Activated B cell treated with CpG ODN at 0.5 μM for 24 hours (primary cell): ENCODE measurements around the gene GOLGA6A. TPM values are rescaled to one million over a fixed set of nuclear protein-coding genes. Genes with fewer than 3 reads are reported as not detected.

ENCODE experiments used
- ATAC-seq: fragments of 200-7000 bp; cut with Tn5 transposase; one replicate; pipeline ENCODE4 v1.10.0; 2021; ENCODE audit warnings: low read depth, mild to moderate bottlenecking, moderate library complexity
- CTCF ChIA-PET: fragments of 350-600 bp; sonication (Branson Sonifier 250); formaldehyde crosslinking; loops from one replicate; lab custom pipeline; 2021; ENCODE audit warnings: antibody characterized with exemption; lab: Charles Lee
- POLR2A ChIA-PET: fragments of 350-600 bp; sonication (Branson Sonifier 250); formaldehyde crosslinking; loops from one replicate; lab custom pipeline; 2021; ENCODE audit warnings: antibody characterized with exemption; lab: Charles Lee
- DNase-seq: peaks from one replicate; pipeline ENCODE4 v3.0.0; 2022
- H3K27ac Mint-ChIP-seq: one replicate; pipeline ENCODE4 v1.8.0; 2020; ENCODE audit warnings: mixed read lengths
- H3K27me3 Mint-ChIP-seq: one replicate; pipeline ENCODE4 v1.8.0; 2021; ENCODE audit warnings: mixed read lengths
- H3K36me3 Mint-ChIP-seq: one replicate; pipeline ENCODE4 v1.8.0; 2021; ENCODE audit warnings: low read depth, mixed read lengths
- H3K4me1 Mint-ChIP-seq: one replicate; pipeline ENCODE4 v1.8.0; 2021; ENCODE audit warnings: mixed read lengths
- H3K4me3 Mint-ChIP-seq: one replicate; pipeline ENCODE4 v1.8.0; 2020; ENCODE audit warnings: mild to moderate bottlenecking, mixed read lengths
- H3K9me3 Mint-ChIP-seq: one replicate; pipeline ENCODE4 v1.8.0; 2020; ENCODE audit warnings: mixed read lengths
- intact Hi-C: fragments of 100-400 bp; cut with micrococcal nuclease; formaldehyde crosslinking; loops from one replicate; pipeline ENCODE4 v1.15.1; 2024
- total RNA-seq: library from RNA; stranded (reverse); gene quantifications from 2 replicates; pipeline ENCODE4 v1.2.3, GENCODE V29; 2022
- TF ChIP-seq, protein P1 (sequence below): fragments of 200-600 bp; IDR thresholded peaks from one replicate; pipeline ENCODE4 v1.8.0; 2022; ENCODE audit warnings: antibody characterized with exemption, mild to moderate bottlenecking

GOLGA6A gene
- total RNA-seq, 1 donor from 2014 or later: not detected

DNA sequence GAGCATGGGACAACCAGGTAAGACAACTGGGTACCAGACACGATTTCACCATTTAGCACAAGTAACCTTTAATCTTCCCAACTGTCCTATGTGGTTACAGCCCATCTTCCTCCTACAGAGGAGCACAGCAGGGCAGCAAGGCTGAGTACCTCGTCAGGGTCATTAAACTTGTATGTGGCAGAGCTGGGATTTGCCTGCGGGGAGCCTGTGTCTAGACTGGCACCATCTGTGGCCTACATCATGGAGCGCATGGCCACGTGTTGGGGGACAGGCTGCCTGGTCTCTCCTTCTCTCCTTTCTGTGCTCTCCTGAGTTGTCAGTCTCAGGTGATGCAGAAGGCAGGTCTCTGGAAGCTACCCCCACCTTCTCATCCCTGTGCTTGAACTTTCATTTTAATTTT, 32.2 kb downstream of the GOLGA6A start:
- POLR2A ChIA-PET: no interaction called here
- Mint-ChIP-seq H3K36me3 (peaks cover 5% of the 10 kb centered on the region), H3K27ac (no peak overlapping the region), H3K27me3 (no peaks in the 10 kb centered on the region), H3K9me3 (no peaks in the 10 kb centered on the region), H3K4me3 (no peak overlapping the region), H3K4me1 (peaks cover 20% of the 10 kb centered on the region)
- DNase-seq: no peak
- CTCF ChIA-PET: interaction anchor here (1.2 to 3.8 kb wide), 3 partner anchors 9 to 78 kb away, joined by 3 to 26 read pairs (median 7); partner anchors contain the start of gene PML
- intact Hi-C loops: no loop called here
- ATAC-seq: no peak
- TF ChIP-seq, protein P1, sequence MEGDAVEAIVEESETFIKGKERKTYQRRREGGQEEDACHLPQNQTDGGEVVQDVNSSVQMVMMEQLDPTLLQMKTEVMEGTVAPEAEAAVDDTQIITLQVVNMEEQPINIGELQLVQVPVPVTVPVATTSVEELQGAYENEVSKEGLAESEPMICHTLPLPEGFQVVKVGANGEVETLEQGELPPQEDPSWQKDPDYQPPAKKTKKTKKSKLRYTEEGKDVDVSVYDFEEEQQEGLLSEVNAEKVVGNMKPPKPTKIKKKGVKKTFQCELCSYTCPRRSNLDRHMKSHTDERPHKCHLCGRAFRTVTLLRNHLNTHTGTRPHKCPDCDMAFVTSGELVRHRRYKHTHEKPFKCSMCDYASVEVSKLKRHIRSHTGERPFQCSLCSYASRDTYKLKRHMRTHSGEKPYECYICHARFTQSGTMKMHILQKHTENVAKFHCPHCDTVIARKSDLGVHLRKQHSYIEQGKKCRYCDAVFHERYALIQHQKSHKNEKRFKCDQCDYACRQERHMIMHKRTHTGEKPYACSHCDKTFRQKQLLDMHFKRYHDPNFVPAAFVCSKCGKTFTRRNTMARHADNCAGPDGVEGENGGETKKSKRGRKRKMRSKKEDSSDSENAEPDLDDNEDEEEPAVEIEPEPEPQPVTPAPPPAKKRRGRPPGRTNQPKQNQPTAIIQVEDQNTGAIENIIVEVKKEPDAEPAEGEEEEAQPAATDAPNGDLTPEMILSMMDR: no peak

DNA sequence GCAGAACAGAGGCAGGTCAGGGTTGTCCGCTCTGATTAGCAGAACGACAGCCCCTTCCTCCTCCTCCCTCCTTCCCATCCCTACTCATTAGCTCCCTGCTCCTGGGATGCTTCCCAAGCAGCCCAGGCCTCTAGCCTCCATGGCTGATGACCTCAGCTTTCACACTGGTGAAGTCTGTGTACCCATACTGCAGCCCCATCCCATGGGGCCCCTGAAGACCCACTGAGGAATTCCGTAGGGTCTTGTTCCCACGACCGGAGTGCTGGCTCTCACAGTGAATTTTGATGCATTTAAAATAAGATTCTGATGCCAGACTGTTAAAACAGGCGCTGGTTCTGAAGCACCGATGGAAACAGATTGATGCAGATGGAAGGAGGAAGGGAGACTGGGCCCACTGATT, 36.1 kb downstream of the GOLGA6A start:
- H3K9me3 Mint-ChIP-seq: no peaks in the 10 kb centered on the region
- DNase-seq: no peak
- TF ChIP-seq, protein P1: no peak
- no peak for ATAC-seq
- no peaks in the 10 kb centered on the region for H3K27me3 Mint-ChIP-seq
- peaks cover 24% of the 10 kb centered on the region for H3K36me3 Mint-ChIP-seq
- CTCF ChIA-PET: no interaction called here
- no peak overlapping the region for H3K4me3 Mint-ChIP-seq
- POLR2A ChIA-PET: no interaction called here
- H3K4me1 Mint-ChIP-seq: peaks cover 9% of the 10 kb centered on the region
- intact Hi-C loops: no loop called here
- H3K27ac Mint-ChIP-seq: no peak overlapping the region

DNA sequence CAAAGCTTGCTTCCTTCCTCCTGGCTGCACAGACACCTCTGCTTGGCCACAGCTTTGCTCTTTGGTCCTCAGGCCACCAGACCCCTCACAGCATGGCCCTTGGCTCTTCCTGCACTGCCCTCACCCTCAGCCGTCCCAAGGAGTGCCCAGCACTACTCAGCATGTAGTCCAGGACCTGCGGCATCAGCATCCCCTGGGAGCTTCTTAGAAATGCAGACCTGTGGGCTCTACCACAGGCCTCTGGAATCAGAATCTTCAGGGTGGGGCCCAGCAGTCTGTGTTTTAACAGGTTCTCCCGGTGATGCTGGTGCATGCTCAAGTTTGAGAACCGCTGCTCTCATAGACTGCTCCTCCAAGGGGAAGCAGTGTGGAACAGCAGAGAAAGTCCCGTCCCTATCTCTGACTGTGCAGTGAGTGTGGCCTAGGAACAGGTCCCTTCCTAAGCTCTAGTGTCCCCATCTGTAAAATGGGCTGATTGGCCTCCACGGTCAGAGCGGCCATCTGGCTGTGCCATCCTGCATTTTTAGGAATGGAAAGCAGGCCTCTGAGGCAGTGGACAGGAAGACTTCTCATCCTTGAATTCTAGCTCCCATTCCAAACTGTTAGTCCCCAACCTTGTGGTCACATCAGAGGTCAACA, 36.6 kb downstream of the GOLGA6A start:
- H3K4me3 Mint-ChIP-seq: no peak overlapping the region
- H3K36me3 Mint-ChIP-seq: peaks cover 24% of the 10 kb centered on the region
- intact Hi-C loops: no loop called here
- no peaks in the 10 kb centered on the region for H3K27me3 Mint-ChIP-seq
- peaks cover 9% of the 10 kb centered on the region for H3K4me1 Mint-ChIP-seq
- ATAC-seq: no peak
- POLR2A ChIA-PET: no interaction called here
- CTCF ChIA-PET: no interaction called here
- TF ChIP-seq, protein P1: no peak
- no peaks in the 10 kb centered on the region for H3K9me3 Mint-ChIP-seq
- DNase-seq: no peak
- no peak overlapping the region for H3K27ac Mint-ChIP-seq

DNA sequence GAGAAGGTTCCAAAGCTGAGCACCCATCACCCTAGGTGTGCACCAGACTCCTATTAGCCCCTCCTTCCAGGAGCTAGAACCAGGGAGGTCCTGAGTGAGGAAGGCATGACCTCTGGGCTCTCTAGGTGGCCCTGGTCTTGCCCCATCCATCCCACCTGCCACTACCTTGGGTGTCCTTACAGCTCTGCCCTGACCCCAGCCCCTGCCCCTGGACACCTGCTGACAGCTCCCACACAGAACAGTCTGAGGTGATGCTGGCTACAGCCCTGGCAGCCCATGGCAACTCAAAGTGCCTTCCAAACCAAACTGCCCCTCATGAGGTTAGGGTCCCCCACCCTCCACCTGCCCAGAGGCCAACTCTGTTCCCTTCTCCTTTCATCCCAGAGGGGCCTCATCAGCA, 37.2 kb downstream of the GOLGA6A start:
- TF ChIP-seq, protein P1: no peak
- intact Hi-C loops: no loop called here
- Mint-ChIP-seq H3K27me3 (no peaks in the 10 kb centered on the region), H3K27ac (no peak overlapping the region), H3K36me3 (peaks cover 24% of the 10 kb centered on the region), H3K4me1 (peaks cover 9% of the 10 kb centered on the region), H3K4me3 (no peak overlapping the region), H3K9me3 (no peaks in the 10 kb centered on the region)
- ChIA-PET POLR2A (no interaction called here), CTCF (interaction anchor here (1.5 kb wide), 1 partner anchor 72 kb away, joined by 6 read pairs; no protein-coding TSS in a partner anchor)
- ATAC-seq (no peak), DNase-seq (no peak)

DNA sequence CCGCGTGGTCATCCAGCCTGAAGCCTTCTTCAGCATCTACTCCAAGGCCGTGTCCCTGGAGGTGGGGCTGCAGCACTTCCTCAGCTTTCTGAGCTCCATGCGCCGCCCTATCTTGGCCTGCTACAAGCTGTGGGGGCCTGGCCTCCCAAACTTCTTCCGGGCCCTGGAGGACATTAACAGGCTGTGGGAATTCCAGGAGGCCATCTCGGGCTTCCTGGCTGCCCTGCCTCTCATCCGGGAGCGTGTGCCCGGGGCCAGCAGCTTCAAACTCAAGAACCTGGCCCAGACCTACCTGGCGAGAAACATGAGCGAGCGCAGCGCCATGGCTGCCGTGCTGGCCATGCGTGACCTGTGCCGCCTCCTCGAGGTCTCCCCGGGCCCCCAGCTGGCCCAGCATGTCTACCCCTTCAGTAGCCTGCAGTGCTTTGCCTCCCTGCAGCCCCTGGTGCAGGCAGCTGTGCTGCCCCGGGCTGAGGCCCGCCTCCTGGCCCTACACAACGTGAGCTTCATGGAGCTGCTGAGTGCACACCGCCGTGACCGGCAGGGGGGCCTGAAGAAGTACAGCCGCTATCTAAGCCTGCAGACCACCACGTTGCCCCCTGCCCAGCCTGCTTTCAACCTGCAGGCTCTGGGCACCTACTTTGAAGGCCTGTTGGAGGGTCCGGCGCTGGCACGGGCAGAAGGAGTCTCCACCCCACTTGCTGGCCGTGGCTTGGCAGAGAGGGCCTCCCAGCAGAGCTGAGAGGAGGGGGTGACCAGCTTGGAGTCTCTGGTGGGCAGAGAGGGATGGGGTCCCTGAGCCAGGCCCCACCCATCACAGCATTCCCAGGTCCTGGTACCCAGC, 37.9 kb downstream of the GOLGA6A start:
- intact Hi-C loops: no loop called here
- CTCF ChIA-PET: interaction anchor here (1.5 kb wide), 2 partner anchors 9 to 72 kb away, joined by 6 read pairs; no protein-coding TSS in a partner anchor
- POLR2A ChIA-PET: no interaction called here
- no peaks in the 10 kb centered on the region for H3K9me3 Mint-ChIP-seq
- H3K36me3 Mint-ChIP-seq: peaks cover 24% of the 10 kb centered on the region
- DNase-seq: no peak
- TF ChIP-seq, protein P1: no peak
- no peak overlapping the region for H3K4me3 Mint-ChIP-seq
- H3K27me3 Mint-ChIP-seq: no peaks in the 10 kb centered on the region
- H3K4me1 Mint-ChIP-seq: peaks cover 9% of the 10 kb centered on the region
- no peak for ATAC-seq
- no peak overlapping the region for H3K27ac Mint-ChIP-seq
